ENCODE results near the gene TCEA3.

The TCEA3 gene

DNA sequence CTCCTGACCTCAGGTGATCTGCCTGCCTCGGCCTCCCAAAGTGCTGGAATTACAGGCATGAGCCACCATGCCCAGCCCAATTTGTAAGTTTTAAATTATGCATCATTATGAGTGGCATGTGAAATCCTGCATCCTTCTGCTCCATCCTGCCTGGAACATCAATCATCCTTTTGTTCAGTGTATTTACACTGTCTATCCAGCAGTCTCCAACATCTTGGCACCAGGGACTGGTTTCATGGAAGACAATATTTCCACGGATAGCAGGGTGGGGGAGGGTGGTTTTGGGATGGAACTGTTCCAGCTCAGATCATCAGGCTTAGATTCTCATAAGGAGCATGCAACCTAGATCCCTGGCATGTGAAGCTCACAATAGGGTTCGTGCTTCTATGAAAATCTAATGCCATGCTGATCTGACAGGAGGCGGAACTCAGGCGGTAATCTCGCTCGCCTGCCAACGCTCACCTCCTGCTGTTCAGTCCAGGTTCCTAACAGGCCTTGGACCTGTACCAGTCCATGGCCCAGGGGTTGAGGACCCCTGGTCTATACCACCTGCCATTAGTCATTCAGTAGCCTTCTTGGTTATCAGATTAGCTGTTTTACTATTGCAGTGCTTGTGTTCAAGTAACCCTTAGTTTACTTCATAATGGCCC lies 22.2 kb upstream of the TCEA3 start:
- H3K36me3 ChIP-seq (ENCODE audit: control insufficient read depth, insufficient read depth, low read length): peaks cover 5% of the 10 kb centered on the region; the same call in 1 of the 2 replicates
- no peak overlapping the region for H3K27ac ChIP-seq (ENCODE audit: low read length)
- no peak overlapping the region for H3K4me3 ChIP-seq (ENCODE audit: low read length)
- no CpG with 5 or more reads among the region's 8 CpGs for WGBS (ENCODE audit: insufficient coverage, insufficient read length)
- H3K27me3 ChIP-seq (ENCODE audit: control insufficient read depth, insufficient read depth, low read length): no peaks in the 10 kb centered on the region
- no peaks in the 10 kb centered on the region for H3K4me1 ChIP-seq (ENCODE audit: control insufficient read depth, insufficient read depth, low read length)
- H3K9me3 ChIP-seq (ENCODE audit: control insufficient read depth, insufficient read depth, low read length): no peaks in the 10 kb centered on the region
- no peak for DNase-seq (ENCODE audit: low read depth, low spot score)

DNA sequence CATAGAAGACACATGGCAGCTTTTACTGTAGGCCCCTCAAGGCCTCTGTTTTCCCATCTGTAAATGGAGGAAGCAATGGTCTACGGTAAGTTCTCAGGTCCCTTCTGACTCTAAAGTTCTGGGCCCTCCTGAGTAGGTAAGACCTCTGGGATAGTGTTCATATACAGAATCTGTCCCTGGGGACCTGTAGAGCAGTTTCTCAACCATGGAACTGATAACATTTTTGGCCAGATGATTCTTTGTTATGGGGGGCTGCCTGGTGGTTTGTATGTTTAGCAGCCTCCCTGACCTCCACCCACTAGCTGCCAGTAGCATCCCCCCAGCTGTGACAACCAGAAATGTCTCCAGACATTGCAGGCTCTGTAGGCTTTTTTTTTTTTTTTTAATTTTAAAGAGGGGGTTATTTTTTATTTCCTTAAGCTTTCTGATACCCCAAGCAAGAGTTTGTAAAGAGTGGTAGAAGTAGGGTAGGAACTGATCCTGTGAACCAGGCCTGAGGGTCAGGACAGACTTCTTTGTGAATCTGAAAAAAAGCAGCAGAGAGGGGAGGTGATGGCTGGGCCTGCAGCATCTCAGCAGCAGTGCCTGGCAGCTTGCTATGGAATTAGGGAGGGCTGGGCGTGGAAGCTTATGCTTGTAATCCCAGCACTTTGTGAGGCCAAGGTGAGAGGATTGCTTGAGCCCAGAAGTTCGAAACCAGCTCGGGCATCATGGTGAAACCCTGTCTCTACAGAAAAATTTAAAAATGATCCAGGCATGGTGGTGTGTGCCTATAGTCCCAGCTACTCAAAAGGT lies 20.2 kb upstream of the TCEA3 start:
- Histone ChIP-seq H3K4me3 (ENCODE audit: low read length) (no peak overlapping the region), H3K4me1 (ENCODE audit: control insufficient read depth, insufficient read depth, low read length) (no peaks in the 10 kb centered on the region), H3K27ac (ENCODE audit: low read length) (no peak overlapping the region), H3K9me3 (ENCODE audit: control insufficient read depth, insufficient read depth, low read length) (no peaks in the 10 kb centered on the region), H3K27me3 (ENCODE audit: control insufficient read depth, insufficient read depth, low read length) (no peaks in the 10 kb centered on the region), H3K36me3 (ENCODE audit: control insufficient read depth, insufficient read depth, low read length) (peaks cover 5% of the 10 kb centered on the region)
- no CpG with 5 or more reads among the region's 4 CpGs for WGBS (ENCODE audit: insufficient coverage, insufficient read length)
- DNase-seq (ENCODE audit: low read depth, low spot score): no peak

DNA sequence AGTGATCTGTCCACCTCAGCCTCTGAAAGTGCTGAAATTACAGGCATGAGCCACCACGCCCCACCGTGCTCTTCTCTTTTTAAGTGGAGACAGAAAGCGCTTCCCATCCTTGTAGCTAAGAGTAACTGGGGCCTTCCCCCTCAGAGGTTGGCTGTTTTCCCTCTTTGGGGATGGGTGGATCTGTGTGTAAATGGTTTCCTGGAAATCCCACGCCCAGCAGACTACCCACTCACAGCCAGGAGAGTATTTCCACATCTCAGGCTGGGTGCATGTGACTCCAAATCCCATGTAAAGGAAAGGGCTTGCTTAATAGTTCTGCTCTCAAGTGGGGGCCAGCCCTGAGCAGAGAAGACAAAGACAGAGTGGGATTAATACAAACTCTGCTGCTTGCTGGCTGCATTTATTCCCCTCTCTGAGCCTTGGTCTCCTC lies 19.6 kb upstream of the TCEA3 start:
- Histone ChIP-seq H3K9me3 (ENCODE audit: control insufficient read depth, insufficient read depth, low read length) (no peaks in the 10 kb centered on the region), H3K4me3 (ENCODE audit: low read length) (no peak overlapping the region), H3K4me1 (ENCODE audit: control insufficient read depth, insufficient read depth, low read length) (no peaks in the 10 kb centered on the region), H3K36me3 (ENCODE audit: control insufficient read depth, insufficient read depth, low read length) (peaks cover 5% of the 10 kb centered on the region), H3K27me3 (ENCODE audit: control insufficient read depth, insufficient read depth, low read length) (no peaks in the 10 kb centered on the region), H3K27ac (ENCODE audit: low read length) (no peak overlapping the region)
- no peak for DNase-seq (ENCODE audit: low read depth, low spot score)
- no CpG with 5 or more reads among the region's 4 CpGs for WGBS (ENCODE audit: insufficient coverage, insufficient read length)

DNA sequence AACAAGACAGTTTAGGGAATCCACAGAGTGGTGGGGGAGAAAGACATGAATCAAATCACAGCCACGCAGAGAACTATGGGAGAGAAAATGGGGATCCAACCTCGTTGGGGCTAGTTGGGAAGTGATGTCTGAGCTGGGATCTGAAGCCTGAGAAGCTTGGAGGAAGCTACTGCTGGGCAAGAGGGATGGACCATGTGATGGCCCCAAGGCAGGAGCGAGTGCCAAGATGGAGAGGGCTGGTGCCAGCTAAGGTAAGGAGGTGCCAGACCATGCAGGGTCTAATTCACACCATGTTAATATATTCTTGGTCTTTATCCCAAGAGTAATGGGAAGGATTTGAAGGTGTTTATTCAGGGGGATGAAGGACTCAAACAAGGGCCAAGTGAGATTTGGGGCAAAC lies 18.2 kb upstream of the TCEA3 start:
- WGBS (ENCODE audit: insufficient coverage, insufficient read length): no CpG with 5 or more reads among the region's 3 CpGs
- no peak overlapping the region for H3K27ac ChIP-seq (ENCODE audit: low read length)
- DNase-seq (ENCODE audit: low read depth, low spot score): no peak
- peaks cover 5% of the 10 kb centered on the region for H3K36me3 ChIP-seq (ENCODE audit: control insufficient read depth, insufficient read depth, low read length)
- no peaks in the 10 kb centered on the region for H3K4me1 ChIP-seq (ENCODE audit: control insufficient read depth, insufficient read depth, low read length)
- no peaks in the 10 kb centered on the region for H3K27me3 ChIP-seq (ENCODE audit: control insufficient read depth, insufficient read depth, low read length)
- H3K4me3 ChIP-seq (ENCODE audit: low read length): no peak overlapping the region
- H3K9me3 ChIP-seq (ENCODE audit: control insufficient read depth, insufficient read depth, low read length): no peaks in the 10 kb centered on the region

DNA sequence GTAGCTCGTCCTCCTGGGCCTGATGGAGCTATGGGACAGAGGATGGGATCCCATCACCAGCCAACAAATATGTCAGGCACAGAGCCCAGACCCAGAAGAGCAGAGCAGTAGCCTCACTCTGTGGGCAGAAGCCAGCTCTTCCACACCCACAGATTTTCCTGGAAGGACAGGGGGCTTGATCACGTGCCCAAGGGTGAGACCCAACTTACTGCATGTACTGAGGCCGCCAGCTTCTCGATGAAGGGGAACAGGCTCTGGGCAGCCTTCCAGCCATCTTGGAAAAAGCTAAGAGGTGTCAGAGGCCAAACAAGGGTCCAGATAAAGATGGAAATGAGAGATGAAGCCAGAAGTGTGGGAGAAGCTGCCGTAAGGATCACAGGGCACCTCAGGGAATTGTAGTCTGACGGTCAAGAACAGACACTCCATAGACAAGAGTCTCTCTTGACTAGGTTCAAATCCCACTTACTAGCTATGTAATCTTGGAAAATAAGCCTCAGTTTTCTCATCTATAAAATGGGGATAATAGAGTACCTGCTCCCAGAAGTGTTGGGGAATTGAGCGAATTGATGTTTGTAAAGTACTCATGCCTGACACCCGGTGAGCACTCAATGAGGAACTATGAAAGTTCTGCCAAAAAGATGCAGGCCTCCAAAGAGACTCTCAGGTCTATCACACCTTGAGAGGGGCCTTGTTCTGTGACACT lies 17.0 kb upstream of the TCEA3 start:
- no peak for DNase-seq (ENCODE audit: low read depth, low spot score)
- no peaks in the 10 kb centered on the region for H3K27me3 ChIP-seq (ENCODE audit: control insufficient read depth, insufficient read depth, low read length)
- H3K9me3 ChIP-seq (ENCODE audit: control insufficient read depth, insufficient read depth, low read length): no peaks in the 10 kb centered on the region
- no peak overlapping the region for H3K27ac ChIP-seq (ENCODE audit: low read length)
- WGBS (ENCODE audit: insufficient coverage, insufficient read length): no CpG with 5 or more reads among the region's 8 CpGs
- H3K4me1 ChIP-seq (ENCODE audit: control insufficient read depth, insufficient read depth, low read length): no peaks in the 10 kb centered on the region
- H3K4me3 ChIP-seq (ENCODE audit: low read length): no peak overlapping the region
- peaks cover 5% of the 10 kb centered on the region for H3K36me3 ChIP-seq (ENCODE audit: control insufficient read depth, insufficient read depth, low read length)

DNA sequence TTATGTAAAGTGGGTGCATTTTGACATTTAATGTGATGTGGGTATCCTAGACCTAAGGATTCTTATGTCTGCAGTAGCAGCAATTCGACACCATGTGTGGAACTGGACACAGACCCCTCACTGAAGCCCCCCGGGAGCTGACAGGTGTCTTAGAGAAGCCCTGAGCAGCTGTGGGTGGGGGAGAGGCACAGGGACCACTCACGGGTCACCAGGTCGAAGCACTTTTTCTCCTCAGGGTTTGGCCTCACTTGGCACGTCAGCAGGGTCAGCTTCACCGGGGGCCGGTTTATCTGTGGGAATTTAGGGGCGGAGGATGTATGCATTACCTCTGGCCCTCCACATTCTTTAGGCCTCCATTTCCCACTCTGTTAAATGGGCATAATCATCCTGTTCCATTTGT lies 14.0 kb upstream of the TCEA3 start:
- Histone ChIP-seq H3K4me3 (ENCODE audit: low read length) (no peak overlapping the region), H3K4me1 (ENCODE audit: control insufficient read depth, insufficient read depth, low read length) (no peaks in the 10 kb centered on the region), H3K27ac (ENCODE audit: low read length) (no peak overlapping the region), H3K9me3 (ENCODE audit: control insufficient read depth, insufficient read depth, low read length) (no peaks in the 10 kb centered on the region), H3K27me3 (ENCODE audit: control insufficient read depth, insufficient read depth, low read length) (no peaks in the 10 kb centered on the region), H3K36me3 (ENCODE audit: control insufficient read depth, insufficient read depth, low read length) (peaks cover 21% of the 10 kb centered on the region)
- WGBS (ENCODE audit: insufficient coverage, insufficient read length): no CpG with 5 or more reads among the region's 8 CpGs
- no peak for DNase-seq (ENCODE audit: low read depth, low spot score)

GRCh38 chr1:23437355-23437664 lies 12.8 kb upstream of the TCEA3 start:
- no peaks in the 10 kb centered on the region for H3K27me3 ChIP-seq (ENCODE audit: control insufficient read depth, insufficient read depth, low read length)
- DNase-seq (ENCODE audit: low read depth, low spot score): no peak
- no peaks in the 10 kb centered on the region for H3K4me1 ChIP-seq (ENCODE audit: control insufficient read depth, insufficient read depth, low read length)
- no peaks in the 10 kb centered on the region for H3K9me3 ChIP-seq (ENCODE audit: control insufficient read depth, insufficient read depth, low read length)
- WGBS (ENCODE audit: insufficient coverage, insufficient read length): no CpG with 5 or more reads among the region's 13 CpGs
- H3K36me3 ChIP-seq (ENCODE audit: control insufficient read depth, insufficient read depth, low read length): peaks cover 25% of the 10 kb centered on the region
- no peak overlapping the region for H3K27ac ChIP-seq (ENCODE audit: low read length)
- no peak overlapping the region for H3K4me3 ChIP-seq (ENCODE audit: low read length)

GRCh38 chr1:23436520-23437354 lies 12.2 kb upstream of the TCEA3 start:
- no CpG with 5 or more reads among the region's 49 CpGs for WGBS (ENCODE audit: insufficient coverage, insufficient read length)
- peak; percentile 72 for DNase-seq (ENCODE audit: low read depth, low spot score)
- Histone ChIP-seq H3K36me3 (ENCODE audit: control insufficient read depth, insufficient read depth, low read length) (peaks cover 20% of the 10 kb centered on the region), H3K9me3 (ENCODE audit: control insufficient read depth, insufficient read depth, low read length) (no peaks in the 10 kb centered on the region), H3K4me1 (ENCODE audit: control insufficient read depth, insufficient read depth, low read length) (no peaks in the 10 kb centered on the region), H3K27ac (ENCODE audit: low read length) (no peak overlapping the region), H3K4me3 (ENCODE audit: low read length) (no peak overlapping the region; the same call in 1 of the 2 replicates), H3K27me3 (ENCODE audit: control insufficient read depth, insufficient read depth, low read length) (no peaks in the 10 kb centered on the region)

DNA sequence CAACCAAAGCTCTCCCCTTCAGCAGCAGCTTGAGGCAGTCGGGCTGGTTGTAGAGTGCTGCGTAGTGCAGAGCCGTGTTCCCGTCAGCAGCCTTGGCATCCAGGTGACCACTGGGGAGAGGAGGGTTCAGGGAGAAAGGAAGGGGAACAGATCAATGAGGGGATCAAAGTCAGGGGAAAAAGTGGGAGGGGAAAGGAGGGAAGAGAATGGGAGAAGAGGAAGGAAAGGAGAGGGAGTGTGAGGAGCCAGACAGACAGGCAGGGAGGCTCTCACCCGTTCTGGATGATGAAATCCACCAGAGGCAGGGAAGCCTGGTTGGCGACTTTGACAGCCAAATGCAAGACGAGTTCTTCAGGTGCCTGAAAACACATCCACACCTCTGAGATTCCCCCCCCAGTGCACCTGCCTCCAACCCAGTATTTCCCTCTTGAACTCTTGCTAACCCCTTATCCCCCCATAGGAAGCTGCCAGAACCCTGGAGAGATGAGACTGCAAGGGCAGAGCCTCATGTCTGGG lies 9.8 kb upstream of the TCEA3 start:
- H3K36me3 ChIP-seq (ENCODE audit: control insufficient read depth, insufficient read depth, low read length): peaks cover 28% of the 10 kb centered on the region
- DNase-seq (ENCODE audit: low read depth, low spot score): no peak
- H3K4me1 ChIP-seq (ENCODE audit: control insufficient read depth, insufficient read depth, low read length): no peaks in the 10 kb centered on the region
- WGBS (ENCODE audit: insufficient coverage, insufficient read length): no CpG with 5 or more reads among the region's 7 CpGs
- H3K27me3 ChIP-seq (ENCODE audit: control insufficient read depth, insufficient read depth, low read length): no peaks in the 10 kb centered on the region
- H3K9me3 ChIP-seq (ENCODE audit: control insufficient read depth, insufficient read depth, low read length): no peaks in the 10 kb centered on the region
- H3K27ac ChIP-seq (ENCODE audit: low read length): no peak overlapping the region
- H3K4me3 ChIP-seq (ENCODE audit: low read length): no peak overlapping the region

DNA sequence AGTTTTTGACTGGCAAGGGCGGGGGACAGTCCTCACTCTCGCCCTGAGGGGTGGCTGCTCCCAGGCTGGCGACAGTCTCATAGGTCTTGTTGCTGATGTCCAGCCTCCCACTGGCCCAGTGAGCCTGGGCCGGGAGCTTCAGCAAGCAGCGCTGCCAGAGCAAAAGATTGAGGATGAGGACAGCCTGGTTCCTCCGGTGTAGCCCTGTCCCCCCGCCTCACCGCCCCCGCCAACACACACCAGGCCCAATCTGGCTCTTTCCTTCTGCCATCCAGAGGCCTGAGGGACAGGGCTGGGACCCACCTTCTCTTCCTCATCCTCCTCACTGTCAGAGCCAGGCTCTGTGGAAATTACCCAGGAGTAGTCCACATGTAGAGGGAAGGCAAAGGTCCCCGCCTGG lies 8.6 kb upstream of the TCEA3 start:
- H3K36me3 ChIP-seq (ENCODE audit: control insufficient read depth, insufficient read depth, low read length): peaks cover 28% of the 10 kb centered on the region

More for the DNA sequence above, 8.6 kb upstream of the TCEA3 start:
- WGBS (ENCODE audit: insufficient coverage, insufficient read length): no CpG with 5 or more reads among the region's 10 CpGs
- no peak overlapping the region for H3K27ac ChIP-seq (ENCODE audit: low read length)
- H3K9me3 ChIP-seq (ENCODE audit: control insufficient read depth, insufficient read depth, low read length): no peaks in the 10 kb centered on the region
- no peaks in the 10 kb centered on the region for H3K27me3 ChIP-seq (ENCODE audit: control insufficient read depth, insufficient read depth, low read length)
- H3K4me3 ChIP-seq (ENCODE audit: low read length): no peak overlapping the region
- H3K4me1 ChIP-seq (ENCODE audit: control insufficient read depth, insufficient read depth, low read length): no peaks in the 10 kb centered on the region
- DNase-seq (ENCODE audit: low read depth, low spot score): no peak

Measured in iPS DF 6.9 (cell line).